HT-29 (cell line): ENCODE measurements around the gene PRMT7. TPM values are rescaled to one million over a fixed set of nuclear protein-coding genes. Genes with fewer than 3 reads are reported as not detected.

ENCODE experiments used
- DNase-seq: peaks from one replicate; pipeline ENCODE4 v3.0.0-alpha.2; 2015; ENCODE audit warnings: low spot score
- total RNA-seq: library from RNA; depleted of rRNA; stranded (reverse); fragments of >200 nt; shearing (Covaris generic); gene quantifications from 2 replicates; pipeline ENCODE4 v1.2.3, GENCODE V29; 2014

The PRMT7 gene
- total RNA-seq, 1 experiment from 2014 or later, result 50.6 TPM

DNA sequence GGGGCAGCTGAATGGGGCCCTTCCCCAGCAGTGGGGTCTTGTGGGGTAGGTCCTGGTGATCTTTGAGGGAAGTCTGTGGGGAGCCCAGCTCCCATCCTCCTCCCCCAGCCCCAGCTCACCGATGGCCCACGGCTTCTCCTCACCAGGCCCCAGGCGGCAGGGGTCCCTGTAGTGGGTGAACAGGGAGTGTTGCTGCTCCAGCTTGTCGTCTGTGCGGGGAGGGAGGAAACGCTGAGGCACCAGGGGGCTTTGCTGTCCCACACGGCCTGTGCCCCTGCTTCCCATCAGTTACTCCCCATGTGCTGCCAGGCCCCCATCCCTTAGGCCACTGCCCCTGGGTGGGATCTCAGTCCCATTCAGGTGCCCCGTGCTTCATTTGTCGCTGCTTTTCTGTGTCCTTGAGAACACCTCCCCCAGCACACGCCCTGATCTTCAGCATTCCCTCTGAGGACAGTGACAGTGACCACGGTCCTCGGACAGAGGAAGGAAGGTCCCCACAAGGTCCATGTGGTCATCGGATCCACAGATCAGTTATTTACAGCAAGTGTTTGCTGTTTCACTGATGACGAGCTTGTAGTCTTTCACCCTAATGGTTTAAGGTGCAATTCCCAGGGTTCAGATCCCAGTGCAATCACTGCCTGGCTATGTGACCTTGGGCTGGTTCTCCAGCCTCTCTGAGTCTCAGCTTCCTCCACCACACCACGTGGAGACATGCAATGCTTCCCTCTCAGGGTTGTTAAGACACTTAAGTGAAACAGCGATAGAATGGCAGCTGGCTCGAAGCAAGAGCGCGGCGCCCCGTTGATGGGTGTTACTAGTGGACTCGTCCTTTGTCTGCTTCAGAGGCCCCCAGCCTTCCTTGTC lies 53.1 kb downstream of the PRMT7 start:
- DNase-seq, result no peak

DNA sequence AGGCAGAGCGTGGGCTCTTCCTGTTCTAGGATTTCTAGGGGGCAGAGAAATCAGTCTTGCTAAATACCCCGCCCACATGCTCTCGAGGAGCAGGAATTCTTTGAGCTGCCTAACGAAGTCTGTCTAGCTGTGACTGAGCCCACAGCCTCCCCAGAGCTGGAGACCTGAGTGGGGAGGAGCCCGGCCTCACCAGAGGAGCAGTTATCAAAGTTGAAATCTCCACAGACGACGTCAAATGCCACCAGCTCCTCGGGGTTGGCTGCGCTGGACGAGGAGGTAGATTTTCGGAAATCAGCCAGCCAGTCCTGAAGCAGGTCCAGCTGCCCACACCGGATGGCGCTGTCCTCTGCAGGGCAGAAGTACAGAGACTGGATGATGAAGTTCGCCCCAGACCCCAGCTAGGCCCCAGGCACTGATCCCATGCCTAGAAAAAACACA lies 53.8 kb downstream of the PRMT7 start:
- DNase-seq, result no peak

DNA sequence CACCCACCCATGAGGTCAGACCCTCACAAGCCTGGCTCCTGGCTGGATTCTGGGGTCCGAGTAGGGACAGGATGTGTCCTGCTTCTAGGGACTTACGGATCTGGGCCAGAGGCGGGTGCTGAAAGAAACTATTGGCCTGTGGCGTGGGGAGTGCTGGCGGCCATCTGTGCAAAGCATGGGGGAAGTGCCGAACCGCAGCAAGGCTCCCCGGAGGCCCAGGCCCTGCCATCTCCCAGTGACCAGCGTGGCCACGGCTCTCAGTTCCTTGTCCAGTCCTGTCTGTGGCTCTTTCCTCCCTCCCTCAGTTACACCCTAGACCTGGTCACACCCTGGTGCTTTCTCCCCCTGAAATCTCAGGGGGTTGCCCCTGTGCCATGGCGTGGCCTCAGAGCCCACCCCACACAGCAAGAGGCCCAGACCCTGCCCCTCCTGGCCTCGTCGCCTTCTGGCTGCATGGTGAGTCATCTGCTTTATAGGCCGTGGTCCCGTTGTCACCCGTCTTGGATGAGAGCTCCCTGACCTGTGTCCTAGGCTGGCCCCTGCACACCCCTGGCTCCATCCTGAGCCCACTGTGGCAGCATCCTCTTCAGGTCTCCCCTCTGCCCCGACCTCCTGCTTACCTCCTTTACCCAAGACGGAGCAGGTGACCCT lies 54.5 kb downstream of the PRMT7 start:
- DNase-seq, result no peak

DNA sequence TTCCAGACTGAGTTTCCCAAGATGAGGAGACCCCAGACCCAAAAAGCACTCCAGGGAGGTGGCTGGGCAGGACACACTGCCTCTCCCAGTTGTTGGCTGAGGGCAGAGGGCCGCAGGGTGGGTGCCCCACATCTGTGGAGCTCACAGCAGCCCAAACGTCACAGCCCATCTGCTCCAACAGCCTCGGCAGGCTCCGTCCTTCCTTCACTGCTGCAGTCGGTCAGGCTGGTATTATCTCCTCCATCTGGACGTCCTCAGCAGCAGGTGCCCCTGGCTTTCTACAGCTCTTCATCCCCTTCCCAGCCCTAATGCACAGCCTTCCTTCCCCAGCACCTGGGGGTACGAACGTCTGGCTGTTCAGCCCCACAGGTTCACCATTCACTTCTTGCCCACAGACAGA lies 55.2 kb downstream of the PRMT7 start:
- no peak for DNase-seq

DNA sequence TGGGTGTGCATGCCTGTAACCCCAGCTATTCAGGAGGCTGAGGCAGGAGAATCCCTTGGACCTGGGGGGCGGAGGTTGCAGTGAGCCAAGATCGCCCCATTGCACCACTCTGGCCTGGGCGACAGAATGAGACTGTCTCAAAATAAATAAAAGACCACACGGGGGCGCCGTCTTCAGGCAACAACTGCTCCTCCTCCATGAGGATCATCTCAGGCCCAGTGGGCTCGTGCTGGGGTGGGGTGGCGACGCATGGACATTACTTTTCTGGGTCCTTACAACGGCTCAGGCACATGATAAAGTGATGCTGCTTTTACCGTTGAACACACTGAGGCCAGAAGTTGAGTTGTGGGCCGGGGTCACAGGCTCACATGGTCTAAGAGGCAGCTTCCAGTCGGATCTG lies 56.2 kb downstream of the PRMT7 start:
- DNase-seq, result peak; percentile 39

DNA sequence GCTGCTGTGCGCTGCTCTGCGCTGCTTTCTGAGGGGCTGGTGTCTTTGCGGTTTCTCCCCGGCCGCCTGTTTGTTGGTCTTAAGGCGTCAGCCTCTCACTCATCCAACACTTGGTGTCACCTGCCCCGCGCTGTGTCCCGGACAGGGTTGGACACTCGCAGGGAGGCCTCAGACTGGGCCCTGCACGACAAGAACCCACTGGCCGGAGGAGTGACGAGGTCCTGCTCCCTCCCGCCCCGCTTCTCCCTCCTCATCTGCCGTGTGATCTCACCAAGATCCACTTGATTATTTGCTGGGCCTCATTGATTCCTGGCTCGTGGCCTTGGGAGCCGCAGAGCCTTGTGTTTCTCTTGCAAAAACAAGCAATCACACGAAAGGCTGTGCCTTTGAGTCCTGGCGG lies 56.6 kb downstream of the PRMT7 start:
- no peak for DNase-seq

DNA sequence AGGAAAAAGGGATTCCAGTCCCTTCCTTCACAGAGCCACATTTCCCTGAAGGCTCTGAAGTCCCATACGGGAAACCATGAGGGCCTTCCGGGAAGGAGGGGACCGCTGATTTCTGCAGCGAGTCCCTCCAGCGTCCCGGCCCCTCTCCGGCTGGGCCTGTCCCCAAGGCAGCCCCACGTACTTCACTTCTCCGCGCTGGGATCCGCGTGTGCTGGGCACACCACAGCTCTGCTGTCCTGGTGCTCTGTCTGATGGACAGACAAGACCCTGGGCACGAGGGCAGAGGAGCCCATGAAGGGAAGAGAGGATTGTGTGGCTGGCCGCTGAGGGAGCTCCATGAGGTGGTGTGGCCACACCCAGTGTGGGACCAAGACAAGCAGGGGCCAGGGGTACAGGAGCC lies 57.1 kb downstream of the PRMT7 start:
- no peak for DNase-seq

DNA sequence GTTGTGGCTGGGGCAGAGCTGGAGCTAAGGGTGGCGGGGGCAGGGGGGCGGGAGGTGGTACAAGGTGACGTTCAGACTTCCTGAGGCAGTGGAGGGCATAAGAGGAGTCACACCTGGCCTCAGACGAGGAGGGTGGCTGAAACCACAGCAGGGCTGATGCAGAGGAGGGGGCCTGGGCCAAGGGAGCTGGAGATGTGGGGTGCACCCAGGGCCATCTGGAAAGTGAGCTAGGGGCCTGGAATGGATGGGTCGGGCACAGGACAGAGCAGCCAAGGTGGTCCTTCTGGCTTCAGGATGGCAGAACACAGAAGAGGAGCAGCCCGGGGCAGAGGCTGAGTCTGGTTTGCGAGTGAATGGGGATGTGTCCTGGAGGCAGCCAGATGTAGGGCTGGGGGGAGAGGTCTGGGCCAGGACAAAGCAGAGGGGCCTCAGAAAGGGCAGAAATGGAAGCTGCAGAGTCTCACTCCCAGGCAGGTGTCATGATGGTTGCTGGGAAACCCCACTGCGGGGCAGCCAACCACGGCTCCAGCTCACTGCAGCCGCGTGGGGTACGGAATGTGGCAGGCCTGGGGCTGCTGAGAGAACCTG lies 57.6 kb downstream of the PRMT7 start:
- no peak for DNase-seq

DNA sequence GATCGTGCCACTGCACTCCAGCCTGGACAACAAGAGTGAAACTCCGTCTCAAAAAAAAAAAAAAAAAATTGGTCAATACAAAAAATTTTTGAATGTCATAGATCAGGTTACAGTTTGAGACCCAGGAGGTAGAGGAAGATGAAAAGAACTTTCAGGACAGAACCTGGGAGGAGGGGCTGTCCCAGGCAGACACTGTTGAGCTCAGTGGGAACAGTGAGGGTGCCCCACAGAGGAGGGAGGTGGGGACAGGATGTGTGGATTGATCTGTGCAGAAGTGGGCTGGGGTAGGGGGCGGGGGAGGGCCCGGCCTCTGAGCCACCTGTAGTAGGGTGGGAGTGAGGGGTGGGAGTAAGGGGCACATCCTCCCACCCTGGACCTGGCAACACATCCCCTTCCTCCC lies 58.3 kb downstream of the PRMT7 start:
- DNase-seq, result no peak

DNA sequence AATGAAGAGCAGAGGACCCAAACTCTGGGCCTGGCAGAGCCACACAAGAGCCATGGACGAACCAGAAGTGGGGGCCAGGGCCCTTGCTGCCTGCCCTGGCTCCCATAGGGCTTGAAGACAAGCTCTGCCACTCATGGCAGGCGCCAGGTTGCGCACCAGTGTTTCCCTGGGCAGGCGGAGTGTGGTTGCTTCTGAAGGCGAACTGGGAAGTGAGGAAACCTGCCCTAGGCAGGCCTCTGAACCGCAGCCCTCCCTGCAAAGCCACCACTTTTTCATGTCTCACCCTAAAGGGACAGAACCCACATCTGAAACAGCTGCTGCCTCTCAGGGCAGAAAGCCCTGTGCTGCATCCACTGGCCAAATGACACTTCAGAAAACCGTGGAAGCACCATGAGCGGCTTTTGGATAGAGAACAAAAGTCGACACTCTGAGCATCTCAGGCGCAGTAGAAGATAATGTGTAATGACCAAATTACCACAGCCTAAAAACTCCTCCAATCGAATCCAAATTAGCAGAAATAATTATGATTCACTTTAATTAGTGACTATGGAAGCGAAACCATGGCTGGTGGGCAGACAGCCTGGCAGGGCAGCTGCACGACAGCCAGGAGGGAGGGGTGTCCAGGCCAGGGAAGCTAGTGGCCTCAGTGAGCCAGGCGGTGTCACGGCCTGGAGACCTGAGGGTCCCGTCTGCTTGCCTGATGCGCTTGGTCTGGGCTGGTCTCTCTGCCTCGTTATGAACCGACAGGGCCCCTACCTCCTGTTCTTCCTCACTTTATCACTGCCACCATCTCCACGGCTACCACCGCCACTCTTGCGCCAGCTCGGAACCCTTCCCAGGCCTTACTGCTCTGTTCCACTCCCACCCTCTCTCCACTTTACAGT lies 59.1 kb downstream of the PRMT7 start:
- no peak for DNase-seq

DNA sequence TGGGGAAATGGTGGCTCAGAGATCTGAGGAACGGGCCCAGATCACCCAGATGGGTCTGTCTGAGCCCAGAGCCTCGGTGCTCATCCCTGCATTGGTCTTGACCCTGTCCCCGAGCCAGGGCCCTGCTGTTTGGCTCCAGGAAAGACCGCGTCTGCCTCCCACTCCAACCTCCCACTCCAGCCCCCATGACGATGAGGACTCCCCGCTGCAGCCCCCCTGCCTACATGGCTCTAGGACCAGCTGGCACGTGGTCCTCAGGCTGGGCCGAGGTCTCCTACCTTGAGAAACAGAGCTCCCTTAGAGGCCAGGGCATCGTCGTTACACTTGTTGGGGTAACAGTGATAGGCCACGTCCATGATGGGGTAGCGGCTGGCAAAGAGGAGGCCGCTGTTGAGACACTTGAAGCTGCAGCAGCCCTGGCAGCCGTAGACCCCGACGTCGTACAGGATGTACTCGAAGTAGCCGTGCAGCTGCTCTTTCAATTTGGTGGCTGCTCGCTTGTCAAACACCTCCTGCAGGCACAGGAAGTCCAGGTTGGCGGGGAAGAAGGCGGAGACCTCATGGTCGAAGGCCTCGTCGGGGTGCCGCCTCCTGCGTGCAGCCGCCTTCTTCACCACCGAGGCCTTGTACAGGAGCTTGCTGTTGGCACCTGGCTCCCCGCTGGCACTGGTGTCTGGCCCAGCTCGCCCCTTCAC lies 59.9 kb downstream of the PRMT7 start:
- no peak for DNase-seq

DNA sequence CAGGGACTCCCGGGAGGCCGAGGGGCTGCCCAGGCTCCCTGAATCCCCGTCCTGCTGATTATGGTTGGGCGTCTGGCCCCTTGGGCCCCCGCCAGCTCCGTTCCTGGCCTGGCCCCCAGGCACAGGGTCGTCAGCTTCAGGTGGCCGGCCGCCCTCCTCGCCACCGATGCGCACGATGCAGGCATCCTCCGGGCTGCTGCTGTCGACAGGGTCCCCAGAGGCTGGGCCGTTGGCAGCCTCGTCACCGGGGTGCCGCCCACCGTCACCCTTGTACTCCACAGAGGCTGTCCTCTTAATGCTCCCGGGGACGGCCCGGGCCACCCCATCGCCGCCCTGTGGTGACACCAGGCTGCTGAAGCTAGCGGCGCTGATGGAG lies 60.4 kb downstream of the PRMT7 start:
- no peak for DNase-seq

DNA sequence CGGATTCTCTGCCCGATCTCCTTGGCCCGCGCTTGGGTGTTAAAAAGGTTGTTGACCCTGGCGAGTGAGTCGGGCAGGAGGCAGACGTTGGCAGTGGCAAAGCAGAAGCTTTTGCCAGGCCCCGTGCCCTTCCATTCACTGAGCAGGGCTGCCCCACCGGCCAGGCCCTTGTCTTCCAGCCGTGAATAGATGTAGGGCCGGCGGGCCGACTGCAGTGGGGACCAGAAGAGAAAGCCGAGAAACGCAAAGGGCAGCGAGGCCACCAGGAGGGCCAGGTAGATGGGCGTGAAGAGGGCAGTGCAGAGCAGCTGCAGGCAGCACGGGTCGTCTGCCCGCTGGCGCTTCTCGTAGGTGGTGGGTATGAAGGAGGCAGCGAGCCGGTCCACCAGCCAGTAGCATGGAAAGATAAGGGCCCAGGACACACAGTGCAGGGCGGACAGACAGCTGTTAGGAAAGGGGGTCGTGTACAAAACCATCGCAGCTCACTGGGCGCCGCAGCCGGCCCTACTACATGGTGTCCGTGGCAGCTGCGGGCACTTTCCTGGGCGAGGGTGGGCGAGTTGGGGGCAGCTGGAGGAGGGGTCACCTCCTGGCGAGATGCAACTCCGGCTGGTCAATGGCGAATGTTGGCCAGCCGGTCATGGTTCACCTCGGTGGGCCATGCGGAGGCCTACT lies 61.0 kb downstream of the PRMT7 start:
- no peak for DNase-seq

DNA sequence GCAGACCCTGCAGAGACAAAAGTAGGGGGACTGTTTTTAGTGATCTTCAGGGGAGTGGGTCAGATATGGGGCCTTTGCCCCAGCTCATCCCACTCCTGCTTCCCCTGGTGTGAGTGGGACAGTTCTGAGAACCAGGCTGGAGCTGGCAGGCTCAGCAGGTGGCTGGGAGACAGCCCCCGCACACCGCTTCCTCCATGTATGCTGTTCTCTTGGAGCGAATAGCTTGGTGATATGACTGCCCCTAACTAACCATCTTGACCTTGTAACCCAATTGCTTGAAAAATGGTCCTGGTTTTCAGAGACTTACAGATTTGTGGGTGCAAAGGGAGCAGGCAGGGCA lies 61.5 kb downstream of the PRMT7 start:
- no peak for DNase-seq

DNA sequence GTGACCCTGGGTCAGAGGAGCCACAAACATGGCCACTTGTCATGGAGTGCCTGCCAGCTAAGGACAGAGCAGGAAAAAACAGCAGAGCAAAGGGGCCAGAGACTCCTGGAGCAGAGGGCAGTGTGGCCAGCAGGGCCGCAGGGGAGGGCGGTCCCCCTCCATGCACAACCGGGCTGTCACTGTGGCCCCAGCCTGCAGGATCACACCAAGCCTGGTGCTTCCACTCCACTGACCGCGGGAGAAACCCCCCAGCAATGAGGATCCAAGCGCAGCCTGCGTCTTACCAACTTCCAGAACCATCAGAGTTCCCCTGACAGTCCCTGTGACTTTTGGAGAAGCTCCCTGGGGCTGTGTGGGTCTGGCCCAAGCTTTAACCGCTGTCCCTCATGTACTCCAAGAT lies 62.0 kb downstream of the PRMT7 start:
- no peak for DNase-seq

DNA sequence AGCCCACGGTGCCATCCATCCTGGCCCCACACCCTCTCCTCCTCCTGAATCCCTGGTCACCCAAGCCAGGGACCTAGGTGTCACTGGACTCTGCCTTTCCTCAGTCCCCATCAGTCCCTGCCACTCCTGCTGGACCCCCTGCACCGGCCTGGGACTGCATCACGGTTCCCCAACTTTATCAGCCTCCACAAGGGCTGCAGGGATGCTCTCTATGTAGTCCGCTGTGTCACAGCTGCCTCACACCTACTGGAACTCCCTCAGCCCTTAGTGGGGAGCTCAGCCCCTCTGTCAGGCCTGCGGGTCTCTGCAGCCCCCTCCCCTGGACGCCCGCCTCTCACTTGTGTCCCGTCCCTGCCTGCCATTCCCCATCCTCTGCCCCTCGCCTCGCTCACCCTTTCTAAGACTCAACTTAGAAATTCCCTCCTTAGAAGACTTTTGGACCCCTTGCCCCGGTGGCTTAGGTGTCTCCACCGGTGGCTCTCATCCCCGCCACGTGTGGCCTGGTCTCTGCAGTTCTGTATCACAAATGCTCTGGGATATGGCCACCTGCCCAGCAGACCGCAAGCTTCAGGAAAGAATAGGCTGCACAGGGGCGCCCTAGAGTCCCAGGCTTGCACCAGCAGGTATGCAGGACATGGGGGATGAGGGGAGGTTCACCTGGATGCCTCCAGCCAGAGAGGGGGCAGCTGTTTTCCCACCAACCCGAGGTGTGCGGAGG lies 62.9 kb downstream of the PRMT7 start:
- no peak for DNase-seq

DNA sequence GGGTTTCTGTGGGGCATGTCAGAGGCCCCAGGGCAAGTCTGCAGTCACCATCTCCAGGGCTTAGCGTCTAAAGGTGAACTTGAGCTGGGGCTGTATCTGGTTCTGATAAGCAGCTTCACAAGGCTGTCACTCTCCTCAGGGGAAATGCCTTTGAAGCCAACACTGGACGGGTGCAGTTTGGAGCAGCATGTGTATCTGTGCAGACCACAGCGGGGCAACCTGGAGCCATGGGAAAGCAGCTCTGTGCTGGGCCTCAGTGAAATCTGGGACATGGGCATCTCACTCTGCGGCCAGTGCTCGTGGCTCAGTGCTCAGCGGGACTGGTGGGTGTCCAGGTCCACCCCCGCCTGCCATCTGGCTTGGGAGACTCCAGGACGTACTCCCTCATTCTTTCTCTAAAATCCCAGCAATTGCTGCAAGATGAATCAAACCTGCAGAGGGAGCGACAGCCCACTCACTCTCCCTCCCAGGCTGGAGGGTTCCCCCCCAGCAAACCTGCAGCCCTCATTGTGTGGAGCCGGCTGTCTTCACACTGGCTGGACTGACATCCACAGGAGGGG lies 63.5 kb downstream of the PRMT7 start:
- DNase-seq, result no peak

DNA sequence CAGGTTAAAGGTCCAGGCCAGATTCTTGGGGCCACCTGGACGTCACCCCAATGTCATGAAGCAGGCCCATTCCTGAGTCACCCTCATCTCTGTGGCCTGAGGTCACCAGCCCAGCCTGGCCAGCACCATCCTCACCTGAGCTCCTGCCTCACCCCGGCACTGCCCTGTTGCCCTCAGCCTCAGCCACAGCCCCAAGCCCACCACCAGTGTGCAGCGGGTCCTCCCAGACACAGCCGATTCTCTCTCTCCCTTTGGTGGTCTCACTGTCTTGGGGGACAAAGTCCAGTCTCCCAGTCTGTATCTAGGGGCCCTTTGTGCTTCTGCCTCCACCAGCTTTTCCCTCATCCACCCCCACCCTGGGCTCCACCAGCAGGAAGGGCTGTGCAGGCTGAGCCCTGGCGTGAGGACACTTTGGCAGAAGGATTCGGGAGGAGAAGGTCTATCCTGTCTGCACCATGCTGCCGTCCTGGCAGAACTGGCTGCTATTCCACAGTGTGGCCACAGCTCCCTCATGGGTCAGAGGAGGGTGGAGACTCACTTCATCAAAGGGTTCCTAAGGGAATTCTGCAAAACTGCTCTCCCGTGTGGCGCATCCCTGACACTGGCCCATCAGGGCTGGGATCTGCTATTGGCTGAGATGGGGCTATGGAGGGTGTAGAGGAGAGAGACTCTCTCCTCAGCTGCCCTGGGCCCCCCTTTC lies 64.3 kb downstream of the PRMT7 start:
- DNase-seq, result no peak
